DND-41 (cell line): ENCODE results near the gene RFX2.

Experiments
- ATAC-seq: fragments of 200-7000 bp; cut with Tn5 transposase; 3 replicates; pipeline ENCODE4 v1.9.1; 2021; ENCODE audit warnings: low read depth; ENCODE audit not compliant: insufficient read depth
- DNase-seq: peaks from one replicate; pipeline ENCODE4 v3.0.0-alpha.2; 2020
- H2AFZ ChIP-seq: 2 replicates; pipeline ENCODE4 v1.6.0; 2012; ENCODE audit warnings: low read depth, low read length
- H3K27ac ChIP-seq: 2 replicates; pipeline ENCODE4 v1.5.1; 2012; ENCODE audit warnings: low read length, inconsistent platforms
- H3K27me3 ChIP-seq: fragments of 200-600 bp; sonication (generic); 2 replicates; pipeline ENCODE4 v1.6.0; 2012; ENCODE audit warnings: low read length, mild to moderate bottlenecking, inconsistent platforms; ENCODE audit not compliant: insufficient read depth, poor library complexity
- H3K36me3 ChIP-seq: 2 replicates; pipeline ENCODE4 v1.5.1; 2012; ENCODE audit warnings: low read length, inconsistent platforms; ENCODE audit not compliant: insufficient read depth
- H3K4me1 ChIP-seq: 2 replicates; pipeline ENCODE4 v1.5.1; 2012; ENCODE audit warnings: mild to moderate bottlenecking, low read length; ENCODE audit not compliant: insufficient read depth
- H3K4me2 ChIP-seq: 2 replicates; pipeline ENCODE4 v1.6.0; 2012; ENCODE audit warnings: mild to moderate bottlenecking, moderate library complexity, low read length, inconsistent platforms; ENCODE audit not compliant: insufficient read depth
- H3K4me3 ChIP-seq, 2 experiments: fragments of 200-600 bp in 1 of 2; shearing (Covaris generic) in 1 of 2; 2 replicates each; pipeline ENCODE4 v1.5.1; 2012 to 2016; ENCODE audit warnings: inconsistent platforms in 2 of 2, low read length in 2 of 2, mild to moderate bottlenecking in 2 of 2, low read depth in 1 of 2, moderate library complexity in 1 of 2
- H3K79me2 ChIP-seq: 2 replicates; pipeline ENCODE4 v1.6.0; 2012; ENCODE audit warnings: low read length, inconsistent platforms; ENCODE audit not compliant: insufficient read depth
- H3K9ac ChIP-seq: 2 replicates; pipeline ENCODE4 v1.6.0; 2012; ENCODE audit warnings: low read depth, mild to moderate bottlenecking, inconsistent platforms, low read length, moderate library complexity
- H3K9me3 ChIP-seq: 2 replicates; pipeline ENCODE4 v1.5.1; 2012; ENCODE audit warnings: low read length, moderate library complexity, mild to moderate bottlenecking, inconsistent platforms; ENCODE audit not compliant: insufficient read depth, severe bottlenecking
- H4K20me1 ChIP-seq: 2 replicates; pipeline ENCODE4 v1.6.0; 2012; ENCODE audit warnings: low read length; ENCODE audit not compliant: insufficient read depth
- EZH2 ChIP-seq: IDR thresholded peaks from 3 replicates; pipeline ENCODE4 v1.6.1; 2012; ENCODE audit warnings: borderline replicate concordance, low read depth, mild to moderate bottlenecking, moderate library complexity, low read length, inconsistent platforms; ENCODE audit not compliant: severe bottlenecking
- TF ChIP-seq, protein P1 (sequence below): IDR thresholded peaks from 2 replicates; pipeline ENCODE4 v1.5.1; 2012; ENCODE audit warnings: borderline replicate concordance, low read length, moderate library complexity, mild to moderate bottlenecking; ENCODE audit not compliant: poor library complexity, severe bottlenecking; ENCODE audit errors: extremely low read depth

Gene RFX2

DNA sequence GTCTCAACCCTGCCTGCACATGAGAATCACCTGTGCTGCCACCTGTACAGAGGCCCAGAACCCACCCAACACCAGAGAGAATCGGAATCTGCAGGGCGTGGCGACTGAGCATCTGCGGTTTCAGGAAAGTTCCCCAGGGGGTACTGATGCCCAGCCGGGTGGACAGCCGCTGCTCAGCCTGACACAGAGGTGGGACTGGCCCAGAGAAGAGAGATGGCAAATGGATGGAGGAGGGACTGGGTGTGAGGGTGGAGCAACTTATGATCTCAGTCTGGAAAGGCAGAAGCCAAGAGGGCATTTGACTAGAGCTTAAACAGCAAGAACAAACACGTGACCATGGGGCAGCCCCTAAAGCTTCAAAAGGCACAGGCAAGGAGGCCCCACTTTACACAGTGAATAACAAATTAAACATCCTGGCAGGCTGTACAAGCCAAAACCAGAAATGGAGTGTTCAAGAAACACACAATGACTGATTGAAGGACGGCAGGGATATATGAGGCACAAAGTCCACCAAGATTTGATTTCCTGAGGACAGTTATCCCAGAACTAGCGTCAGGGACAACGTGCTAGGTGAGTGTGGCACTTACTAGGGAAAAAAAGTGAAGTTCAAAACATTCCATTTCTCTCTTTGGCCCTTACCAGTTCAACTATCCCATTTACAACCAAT is 135.4 kb downstream of the RFX2 start:
- Histone ChIP-seq H3K9me3 (no peaks in the 10 kb centered on the region), H3K4me2 (peak overlapping the region; percentile 94), H2AFZ (no peak overlapping the region), H3K27ac (no peak overlapping the region), H3K36me3 (peaks cover 44% of the 10 kb centered on the region), H3K79me2 (peaks cover 97% of the 10 kb centered on the region), H3K4me3 (no peak overlapping the region), H4K20me1 (peaks cover 73% of the 10 kb centered on the region), H3K27me3 (no peaks in the 10 kb centered on the region), H3K4me1 (peaks cover 70% of the 10 kb centered on the region), H3K9ac (no peak overlapping the region)
- DNase-seq (no peak), ATAC-seq (no peak)
- TF ChIP-seq, protein P1, sequence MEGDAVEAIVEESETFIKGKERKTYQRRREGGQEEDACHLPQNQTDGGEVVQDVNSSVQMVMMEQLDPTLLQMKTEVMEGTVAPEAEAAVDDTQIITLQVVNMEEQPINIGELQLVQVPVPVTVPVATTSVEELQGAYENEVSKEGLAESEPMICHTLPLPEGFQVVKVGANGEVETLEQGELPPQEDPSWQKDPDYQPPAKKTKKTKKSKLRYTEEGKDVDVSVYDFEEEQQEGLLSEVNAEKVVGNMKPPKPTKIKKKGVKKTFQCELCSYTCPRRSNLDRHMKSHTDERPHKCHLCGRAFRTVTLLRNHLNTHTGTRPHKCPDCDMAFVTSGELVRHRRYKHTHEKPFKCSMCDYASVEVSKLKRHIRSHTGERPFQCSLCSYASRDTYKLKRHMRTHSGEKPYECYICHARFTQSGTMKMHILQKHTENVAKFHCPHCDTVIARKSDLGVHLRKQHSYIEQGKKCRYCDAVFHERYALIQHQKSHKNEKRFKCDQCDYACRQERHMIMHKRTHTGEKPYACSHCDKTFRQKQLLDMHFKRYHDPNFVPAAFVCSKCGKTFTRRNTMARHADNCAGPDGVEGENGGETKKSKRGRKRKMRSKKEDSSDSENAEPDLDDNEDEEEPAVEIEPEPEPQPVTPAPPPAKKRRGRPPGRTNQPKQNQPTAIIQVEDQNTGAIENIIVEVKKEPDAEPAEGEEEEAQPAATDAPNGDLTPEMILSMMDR = no peak
- TF ChIP-seq EZH2 = no peak

DNA sequence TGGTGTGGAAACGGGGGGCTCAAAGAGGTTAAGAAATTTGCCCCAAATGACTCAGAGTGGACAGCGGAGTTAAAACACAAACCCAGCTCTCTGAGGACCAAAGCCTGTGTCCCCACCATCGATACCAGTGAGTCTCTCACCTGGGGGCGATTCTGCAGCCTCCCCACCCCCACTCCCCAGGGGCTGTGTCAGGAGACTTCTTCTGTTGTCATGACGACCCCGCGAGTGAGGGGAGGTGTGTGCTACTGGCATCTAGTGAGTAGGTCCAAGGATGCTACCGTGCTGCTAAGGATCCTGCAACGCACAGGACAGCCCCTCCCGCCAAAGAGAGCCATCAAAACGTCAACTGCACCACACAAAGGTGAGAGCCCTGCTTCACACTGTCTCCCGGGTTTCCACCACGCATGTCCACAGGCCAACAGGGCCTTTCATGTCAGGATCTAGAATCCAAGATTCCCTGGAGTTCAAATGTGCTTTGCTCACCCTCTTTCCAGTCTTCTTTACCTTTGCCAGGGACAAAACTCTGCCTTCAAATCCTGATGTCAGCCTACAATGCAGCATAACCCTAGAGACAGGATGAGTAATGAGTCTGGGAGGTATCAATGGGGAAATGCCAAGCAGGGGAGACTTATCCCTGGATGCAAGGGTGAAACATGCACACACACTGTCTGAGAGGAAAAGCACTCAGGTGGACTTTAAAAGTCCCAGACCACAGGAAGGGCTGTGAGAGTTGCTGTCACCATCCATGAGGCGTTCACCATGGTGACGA is 136.2 kb downstream of the RFX2 start:
- H3K36me3 ChIP-seq = peaks cover 44% of the 10 kb centered on the region
- no peaks in the 10 kb centered on the region for H3K9me3 ChIP-seq
- DNase-seq = no peak
- peaks cover 62% of the 10 kb centered on the region for H3K4me1 ChIP-seq
- no peak overlapping the region for H3K9ac ChIP-seq
- TF ChIP-seq, protein P1 = no peak
- H3K27ac ChIP-seq = no peak overlapping the region
- H4K20me1 ChIP-seq = peaks cover 78% of the 10 kb centered on the region
- no peak overlapping the region for H3K4me3 ChIP-seq
- no peak overlapping the region for H2AFZ ChIP-seq
- peaks cover 97% of the 10 kb centered on the region for H3K79me2 ChIP-seq
- H3K27me3 ChIP-seq = no peaks in the 10 kb centered on the region
- H3K4me2 ChIP-seq = peak overlapping the region; percentile 94
- ATAC-seq = no peak

DNA sequence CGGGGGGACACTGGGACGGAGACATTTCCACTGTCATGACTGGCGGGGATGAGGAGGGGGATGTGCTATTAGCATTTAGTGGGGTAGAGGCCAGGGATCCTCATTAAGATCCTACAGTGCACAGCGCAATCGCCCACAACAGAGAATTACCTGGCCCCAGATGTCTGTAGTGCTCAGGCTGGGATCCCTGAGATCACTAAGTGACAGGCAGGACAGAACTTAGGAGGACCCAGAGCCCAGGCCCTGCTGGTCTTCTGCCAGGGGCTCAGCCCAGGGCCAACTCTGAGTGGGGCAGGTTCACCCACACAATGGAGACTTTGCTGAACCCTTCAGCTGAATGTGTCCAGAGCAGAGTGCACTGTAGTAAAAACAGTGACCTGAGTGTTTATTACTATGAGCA is 136.9 kb downstream of the RFX2 start:
- Histone ChIP-seq H3K4me1 (peaks cover 58% of the 10 kb centered on the region), H3K9me3 (no peaks in the 10 kb centered on the region), H3K36me3 (peaks cover 44% of the 10 kb centered on the region), H2AFZ (no peak overlapping the region), H3K27ac (no peak overlapping the region), H3K4me3 (no peak overlapping the region), H3K79me2 (peaks cover 97% of the 10 kb centered on the region), H3K4me2 (no peak overlapping the region), H3K27me3 (no peaks in the 10 kb centered on the region), H3K9ac (no peak overlapping the region), H4K20me1 (peaks cover 85% of the 10 kb centered on the region)
- no peak for DNase-seq
- ATAC-seq = no peak
- no peak for TF ChIP-seq EZH2
- TF ChIP-seq, protein P1 = no peak
